ENCODE measurements around the gene PPP1R27.

PPP1R27 gene

DNA sequence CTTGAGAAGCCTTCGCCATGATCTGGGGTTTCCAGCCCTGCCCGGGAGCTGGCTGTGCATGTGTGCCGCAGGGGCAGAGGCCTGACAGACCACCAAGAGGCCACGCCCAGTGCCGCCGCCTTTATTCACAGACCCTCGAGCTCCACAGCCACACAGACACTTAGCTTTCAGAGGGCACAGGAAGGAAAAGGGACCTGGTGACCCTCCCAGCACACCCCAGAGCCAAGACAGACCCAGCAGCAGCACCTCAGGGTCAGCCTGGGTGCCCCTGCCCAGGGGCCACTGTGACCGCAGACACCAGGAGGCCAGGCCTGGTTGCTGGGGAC lies 12.6 kb downstream of the PPP1R27 start:
- H3K4me1 Mint-ChIP-seq = peaks cover 8% of the 10 kb centered on the region
- H3K27me3 Mint-ChIP-seq = peaks cover 9% of the 10 kb centered on the region
- no peaks in the 10 kb centered on the region for H3K9me3 Mint-ChIP-seq
- no peak overlapping the region for H3K27ac Mint-ChIP-seq
- peaks cover 15% of the 10 kb centered on the region for H3K36me3 Mint-ChIP-seq
- H3K4me3 Mint-ChIP-seq = no peak overlapping the region
- ATAC-seq = no peak

DNA sequence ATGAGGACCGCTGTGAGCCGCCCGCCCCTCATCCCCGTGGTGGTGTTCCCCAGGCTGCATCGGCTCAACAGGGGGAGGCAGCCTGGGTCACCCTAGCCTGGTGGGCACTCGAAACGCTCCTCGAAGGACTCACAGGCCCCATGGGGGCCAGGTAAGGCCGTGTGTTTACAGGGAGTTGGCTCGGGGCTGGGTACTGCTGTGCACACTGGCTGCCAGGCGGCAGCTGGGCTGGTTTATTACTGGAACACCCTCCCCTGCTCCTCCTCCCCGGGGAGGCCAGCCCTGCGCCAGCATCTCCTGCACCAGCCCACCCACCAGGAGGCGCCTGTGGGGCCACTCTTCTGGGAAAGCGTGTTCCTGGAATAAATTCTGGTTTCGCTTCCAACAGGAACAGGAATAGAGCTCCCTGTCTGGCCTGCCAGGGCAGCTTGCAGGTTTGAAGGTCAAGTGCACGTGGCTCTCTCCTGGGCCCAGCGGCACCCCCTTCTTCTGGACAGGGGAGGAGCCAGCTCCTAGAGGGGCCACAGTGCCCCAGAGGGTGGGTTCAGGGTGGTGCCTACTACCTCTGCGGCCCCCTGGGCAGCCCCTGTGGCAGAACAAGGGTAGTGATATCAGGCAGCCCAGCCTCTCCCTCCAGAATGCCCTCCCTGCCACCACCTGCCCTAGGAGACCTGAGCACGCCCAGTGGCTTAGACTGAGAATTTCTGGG lies 13.1 kb downstream of the PPP1R27 start:
- Mint-ChIP-seq H3K9me3 (no peaks in the 10 kb centered on the region), H3K4me3 (no peak overlapping the region), H3K27ac (no peak overlapping the region), H3K4me1 (peaks cover 8% of the 10 kb centered on the region), H3K27me3 (peaks cover 15% of the 10 kb centered on the region), H3K36me3 (peaks cover 15% of the 10 kb centered on the region)
- ATAC-seq = no peak

DNA sequence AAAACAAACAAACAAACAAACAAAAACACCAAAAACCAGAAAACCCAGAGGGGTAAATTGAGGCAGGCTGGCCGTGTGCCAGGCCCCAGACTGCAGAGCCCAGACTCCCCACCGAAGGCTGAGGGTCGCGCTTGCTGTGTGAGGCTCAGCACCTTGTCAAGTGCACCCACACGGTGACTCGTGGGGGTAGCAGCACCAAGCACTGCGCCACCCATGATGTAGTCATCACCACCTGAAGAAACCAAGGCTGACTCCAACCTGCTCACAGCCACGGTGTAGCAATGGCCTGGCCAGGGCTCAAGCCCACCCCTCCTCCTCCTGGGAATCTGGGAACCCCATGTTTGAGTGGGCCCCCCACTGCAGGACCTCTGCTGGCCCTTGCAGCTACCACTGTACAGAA lies 13.7 kb downstream of the PPP1R27 start:
- ATAC-seq = no peak
- peaks cover 21% of the 10 kb centered on the region for H3K27me3 Mint-ChIP-seq
- H3K36me3 Mint-ChIP-seq = peaks cover 13% of the 10 kb centered on the region

DNA sequence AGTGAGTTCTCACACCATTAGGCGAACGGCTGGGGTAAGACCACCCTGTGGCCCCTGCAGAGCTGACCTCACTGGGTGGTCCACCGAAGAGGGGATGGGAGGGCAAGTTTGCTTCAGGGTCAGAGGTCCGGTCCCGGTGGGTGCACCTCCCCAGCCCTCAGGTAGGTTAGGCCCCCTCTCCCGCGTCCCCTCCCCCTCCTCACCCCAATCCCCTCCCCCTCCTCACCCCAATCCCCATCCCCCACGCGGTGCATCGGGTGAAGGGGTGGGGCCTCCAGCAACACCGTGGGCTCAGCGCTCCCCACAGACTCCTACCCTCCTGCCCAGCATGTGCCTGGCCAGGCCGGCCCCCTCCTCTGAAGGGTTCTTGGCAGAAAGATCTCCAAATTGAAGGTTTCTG lies 15.1 kb downstream of the PPP1R27 start:
- H3K9me3 Mint-ChIP-seq = no peaks in the 10 kb centered on the region
- H3K27me3 Mint-ChIP-seq = peaks cover 25% of the 10 kb centered on the region
- H3K36me3 Mint-ChIP-seq = peaks cover 8% of the 10 kb centered on the region
- no peak overlapping the region for H3K27ac Mint-ChIP-seq
- H3K4me3 Mint-ChIP-seq = no peak overlapping the region
- no peak for ATAC-seq
- H3K4me1 Mint-ChIP-seq = no peaks in the 10 kb centered on the region

More for the DNA sequence above, 13.7 kb downstream of the PPP1R27 start:
- Mint-ChIP-seq H3K4me3 (no peak overlapping the region), H3K4me1 (peaks cover 6% of the 10 kb centered on the region), H3K9me3 (no peaks in the 10 kb centered on the region), H3K27ac (no peak overlapping the region)

DNA sequence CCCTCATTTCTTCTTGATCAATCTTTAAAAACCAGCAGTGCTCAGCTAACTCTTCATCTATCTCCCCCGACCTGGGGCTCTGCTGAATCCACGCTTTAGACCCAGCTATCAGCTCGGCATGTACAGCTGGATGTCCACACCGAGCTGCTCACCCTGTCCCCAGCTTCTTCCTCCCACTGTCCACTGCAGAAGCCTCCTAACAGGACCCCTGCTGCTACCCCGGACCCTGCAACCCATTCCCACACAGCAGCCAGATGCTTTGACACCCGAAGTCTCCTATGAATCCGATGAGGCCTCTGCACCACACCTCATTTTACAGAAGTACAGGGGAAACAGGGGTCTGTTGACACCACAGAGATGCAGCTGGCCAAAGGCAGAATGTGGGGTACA lies 17.1 kb downstream of the PPP1R27 start:
- H3K27ac Mint-ChIP-seq = no peak overlapping the region
- H3K36me3 Mint-ChIP-seq = no peaks in the 10 kb centered on the region
- peaks cover 26% of the 10 kb centered on the region for H3K27me3 Mint-ChIP-seq
- H3K4me1 Mint-ChIP-seq = no peaks in the 10 kb centered on the region
- H3K9me3 Mint-ChIP-seq = no peaks in the 10 kb centered on the region
- ATAC-seq = no peak
- H3K4me3 Mint-ChIP-seq = no peak overlapping the region

DNA sequence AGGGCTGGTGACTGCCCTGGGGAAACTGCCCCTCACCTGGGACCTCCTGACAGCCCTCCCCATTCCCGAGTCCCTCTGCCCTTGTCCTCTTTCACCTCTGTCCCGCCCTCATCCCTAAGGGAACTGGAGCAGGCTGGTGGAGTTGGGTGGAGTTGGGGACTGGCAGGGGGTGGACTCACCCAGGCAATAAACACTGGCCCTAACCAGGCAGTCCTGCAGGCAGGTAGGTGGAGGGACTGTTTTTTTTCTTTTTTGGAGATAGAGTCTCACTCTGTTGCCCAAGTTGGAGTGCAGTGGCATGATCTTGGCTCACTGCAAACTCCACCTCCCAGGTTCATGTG lies 19.2 kb downstream of the PPP1R27 start:
- Mint-ChIP-seq H3K4me3 (no peak overlapping the region), H3K27ac (no peak overlapping the region), H3K27me3 (peaks cover 44% of the 10 kb centered on the region), H3K9me3 (no peaks in the 10 kb centered on the region), H3K4me1 (no peaks in the 10 kb centered on the region), H3K36me3 (no peaks in the 10 kb centered on the region)
- no peak for ATAC-seq

DNA sequence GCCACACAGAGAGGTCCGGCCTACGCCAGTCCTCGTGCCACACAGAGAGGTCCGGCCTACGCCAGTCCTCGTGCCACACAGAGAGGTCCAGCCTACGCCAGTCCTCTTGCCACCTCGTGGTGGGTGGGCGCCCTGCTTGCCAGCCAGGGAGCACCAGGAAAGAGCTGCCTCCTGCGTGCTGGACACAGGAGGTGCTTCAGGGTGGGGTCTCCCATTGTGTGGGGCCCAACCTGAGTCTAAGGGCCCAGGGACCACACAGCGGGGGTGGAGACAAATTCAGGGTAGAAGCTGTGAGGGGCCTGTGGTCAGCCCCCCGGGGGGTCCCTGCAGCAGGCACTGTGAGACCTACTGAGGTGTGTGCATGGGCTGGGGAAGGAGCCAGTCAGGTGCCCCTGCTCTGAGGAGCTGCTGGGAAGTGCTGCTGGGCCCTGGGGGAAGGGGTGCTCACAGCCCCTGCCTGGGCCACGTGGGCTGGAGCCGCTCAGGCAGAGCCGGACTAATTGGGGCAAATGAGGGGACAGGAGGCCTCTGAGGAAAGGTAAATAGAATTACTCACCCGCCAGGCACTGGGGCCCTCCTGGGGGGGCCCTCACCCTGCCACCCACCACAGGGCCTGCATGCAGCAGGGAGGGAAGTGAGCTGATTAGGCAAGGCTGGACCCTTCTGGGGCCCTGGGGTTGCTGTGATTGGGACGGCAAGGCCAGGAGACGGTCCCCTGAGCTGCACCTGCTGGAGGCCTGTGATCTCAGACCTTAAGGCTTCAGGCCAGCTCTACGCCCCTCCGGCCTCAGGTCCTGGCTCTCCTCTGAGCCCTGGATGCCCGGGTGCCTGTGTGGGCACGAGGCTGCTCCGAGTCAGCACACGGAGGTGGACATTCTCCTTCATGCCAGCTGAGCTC lies 19.9 kb downstream of the PPP1R27 start:
- Mint-ChIP-seq H3K4me1 (no peaks in the 10 kb centered on the region), H3K9me3 (no peaks in the 10 kb centered on the region), H3K4me3 (no peak overlapping the region), H3K36me3 (no peaks in the 10 kb centered on the region), H3K27ac (no peak overlapping the region), H3K27me3 (peaks cover 50% of the 10 kb centered on the region)
- no peak for ATAC-seq

DNA sequence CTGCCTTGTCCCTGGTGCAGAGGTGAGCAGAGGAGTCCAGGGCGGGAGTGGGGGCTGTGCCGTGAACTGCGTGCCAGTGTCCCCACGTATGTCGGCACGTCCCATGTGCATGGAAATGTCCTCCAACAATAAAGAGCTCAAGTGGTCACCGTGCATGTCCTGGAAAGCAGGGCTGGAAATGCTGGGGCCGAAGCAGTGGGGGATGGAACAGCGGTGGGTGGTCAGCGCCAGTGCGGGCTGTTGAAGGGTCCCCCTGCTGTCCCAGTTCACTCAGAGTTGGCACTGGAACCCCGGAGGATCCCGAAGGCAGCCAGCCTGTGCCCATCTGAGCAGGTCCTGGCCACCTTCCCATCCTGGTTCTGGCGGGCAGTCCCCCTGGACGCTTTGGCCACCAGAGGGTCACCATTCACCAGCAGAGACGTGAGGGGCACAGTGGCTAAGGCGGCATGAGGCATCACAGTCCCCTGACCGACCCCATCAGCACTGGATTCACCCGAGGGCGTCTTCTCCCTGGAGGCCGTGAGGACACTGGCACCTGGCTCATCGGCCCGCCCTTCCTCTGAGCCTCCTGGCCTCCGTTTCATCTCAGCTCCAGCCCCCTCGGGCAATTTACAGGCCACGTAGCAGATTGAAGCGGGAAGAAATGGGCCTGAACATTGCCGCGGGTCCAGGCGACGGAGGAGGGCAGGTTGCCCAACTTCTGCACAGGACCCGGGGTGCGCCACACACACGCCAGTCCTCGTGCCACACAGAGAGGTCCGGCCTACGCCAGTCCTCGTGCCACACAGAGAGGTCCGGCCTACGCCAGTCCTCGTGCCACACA lies 20.8 kb downstream of the PPP1R27 start:
- H3K4me3 Mint-ChIP-seq = no peak overlapping the region
- no peak for ATAC-seq
- H3K27me3 Mint-ChIP-seq = peaks cover 59% of the 10 kb centered on the region
- H3K4me1 Mint-ChIP-seq = peaks cover 4% of the 10 kb centered on the region
- H3K27ac Mint-ChIP-seq = no peak overlapping the region
- no peaks in the 10 kb centered on the region for H3K36me3 Mint-ChIP-seq
- no peaks in the 10 kb centered on the region for H3K9me3 Mint-ChIP-seq

DNA sequence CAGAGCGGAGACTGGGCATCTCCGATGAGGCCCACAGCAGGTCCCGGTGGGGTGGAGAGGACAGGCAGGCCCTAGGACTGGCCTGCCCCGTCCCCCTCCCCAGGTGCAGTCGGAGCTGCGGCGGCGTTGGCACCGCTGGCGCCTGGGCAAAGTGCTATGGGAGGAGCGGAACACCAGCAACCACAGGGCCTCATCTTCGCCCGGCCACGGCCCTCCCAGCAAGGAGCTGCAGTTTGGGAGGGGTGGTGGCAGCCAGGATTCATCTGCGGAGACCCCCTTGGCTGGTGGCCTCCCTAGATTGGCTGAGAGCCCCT lies 21.5 kb downstream of the PPP1R27 start:
- H3K4me3 Mint-ChIP-seq = no peak overlapping the region
- H3K9me3 Mint-ChIP-seq = no peaks in the 10 kb centered on the region
- peaks cover 7% of the 10 kb centered on the region for H3K4me1 Mint-ChIP-seq
- no peaks in the 10 kb centered on the region for H3K36me3 Mint-ChIP-seq
- peaks cover 67% of the 10 kb centered on the region for H3K27me3 Mint-ChIP-seq
- no peak for ATAC-seq
- H3K27ac Mint-ChIP-seq = no peak overlapping the region

DNA sequence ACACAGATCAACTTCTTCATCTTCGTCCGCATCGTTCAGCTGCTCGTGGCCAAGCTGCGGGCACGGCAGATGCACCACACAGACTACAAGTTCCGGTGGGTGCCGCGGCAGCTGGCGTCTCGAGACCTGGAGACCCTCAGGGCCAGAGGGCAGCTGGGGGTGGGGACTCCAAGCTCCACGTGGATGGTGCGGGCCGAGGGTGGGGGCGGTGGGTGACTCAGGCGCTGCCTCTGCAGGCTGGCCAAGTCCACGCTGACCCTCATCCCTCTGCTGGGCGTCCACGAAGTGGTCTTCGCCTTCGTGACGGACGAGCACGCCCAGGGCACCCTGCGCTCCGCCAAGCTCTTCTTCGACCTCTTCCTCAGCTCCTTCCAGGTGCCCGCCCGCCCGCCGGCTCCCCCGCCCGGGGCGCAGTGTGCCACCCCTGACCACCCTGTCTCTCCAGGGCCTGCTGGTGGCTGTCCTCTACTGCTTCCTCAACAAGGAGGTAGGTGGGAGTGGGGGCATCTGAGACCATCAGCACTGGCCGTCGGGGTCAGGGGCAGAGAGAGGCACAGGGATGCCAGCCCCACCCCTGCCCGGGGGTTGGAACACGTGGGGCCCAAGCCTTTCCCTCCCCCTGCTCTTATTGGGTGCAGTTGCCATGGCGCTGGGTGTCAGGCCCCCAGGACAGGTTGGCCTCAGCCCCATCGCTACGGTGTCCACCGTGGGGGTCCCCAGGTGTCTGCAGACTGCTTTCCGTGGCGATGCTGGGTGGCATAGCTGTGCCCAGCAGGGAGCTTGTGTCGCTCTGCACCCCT lies 22.1 kb downstream of the PPP1R27 start:
- no peak for ATAC-seq
- H3K27ac Mint-ChIP-seq = no peak overlapping the region
- H3K9me3 Mint-ChIP-seq = no peaks in the 10 kb centered on the region
- peaks cover 7% of the 10 kb centered on the region for H3K4me1 Mint-ChIP-seq
- H3K36me3 Mint-ChIP-seq = no peaks in the 10 kb centered on the region
- H3K27me3 Mint-ChIP-seq = peaks cover 68% of the 10 kb centered on the region
- no peak overlapping the region for H3K4me3 Mint-ChIP-seq

DNA sequence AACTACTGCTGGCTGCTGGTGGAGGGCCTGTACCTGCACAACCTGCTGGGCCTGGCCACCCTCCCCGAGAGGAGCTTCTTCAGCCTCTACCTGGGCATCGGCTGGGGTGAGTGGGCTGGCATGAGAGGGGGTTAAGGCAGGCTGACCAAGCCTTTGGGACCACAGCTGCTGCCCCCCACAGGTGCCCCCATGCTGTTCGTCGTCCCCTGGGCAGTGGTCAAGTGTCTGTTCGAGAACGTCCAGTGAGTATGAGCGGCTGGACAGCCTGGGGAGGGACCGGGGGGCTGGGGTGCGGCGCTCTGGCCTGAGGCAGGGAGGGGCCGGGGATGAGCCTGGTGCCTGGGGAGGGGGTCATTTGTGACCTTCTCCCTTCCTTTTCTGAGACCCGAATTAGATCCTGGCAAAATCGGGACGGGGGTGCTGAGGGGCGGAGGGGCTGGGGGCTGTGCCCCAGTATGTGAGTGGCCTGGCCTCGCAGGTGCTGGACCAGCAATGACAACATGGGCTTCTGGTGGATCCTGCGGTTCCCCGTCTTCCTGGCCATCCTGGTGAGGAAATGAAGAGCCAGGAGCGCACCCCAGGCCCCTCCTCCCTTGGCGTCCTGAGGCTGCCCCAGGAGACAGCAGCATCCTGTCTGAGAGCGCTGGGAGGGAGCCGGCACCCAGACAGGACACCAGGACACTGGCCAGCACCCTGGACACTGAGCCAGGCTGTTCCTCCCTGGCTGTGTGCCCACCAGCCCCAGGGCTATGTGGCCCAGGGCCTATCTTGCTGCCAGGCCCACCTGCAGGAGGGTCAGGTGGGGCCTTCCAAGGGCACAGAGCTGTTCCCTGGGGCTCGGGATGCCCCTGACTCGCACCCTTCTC lies 22.9 kb downstream of the PPP1R27 start:
- no peaks in the 10 kb centered on the region for H3K9me3 Mint-ChIP-seq

DNA sequence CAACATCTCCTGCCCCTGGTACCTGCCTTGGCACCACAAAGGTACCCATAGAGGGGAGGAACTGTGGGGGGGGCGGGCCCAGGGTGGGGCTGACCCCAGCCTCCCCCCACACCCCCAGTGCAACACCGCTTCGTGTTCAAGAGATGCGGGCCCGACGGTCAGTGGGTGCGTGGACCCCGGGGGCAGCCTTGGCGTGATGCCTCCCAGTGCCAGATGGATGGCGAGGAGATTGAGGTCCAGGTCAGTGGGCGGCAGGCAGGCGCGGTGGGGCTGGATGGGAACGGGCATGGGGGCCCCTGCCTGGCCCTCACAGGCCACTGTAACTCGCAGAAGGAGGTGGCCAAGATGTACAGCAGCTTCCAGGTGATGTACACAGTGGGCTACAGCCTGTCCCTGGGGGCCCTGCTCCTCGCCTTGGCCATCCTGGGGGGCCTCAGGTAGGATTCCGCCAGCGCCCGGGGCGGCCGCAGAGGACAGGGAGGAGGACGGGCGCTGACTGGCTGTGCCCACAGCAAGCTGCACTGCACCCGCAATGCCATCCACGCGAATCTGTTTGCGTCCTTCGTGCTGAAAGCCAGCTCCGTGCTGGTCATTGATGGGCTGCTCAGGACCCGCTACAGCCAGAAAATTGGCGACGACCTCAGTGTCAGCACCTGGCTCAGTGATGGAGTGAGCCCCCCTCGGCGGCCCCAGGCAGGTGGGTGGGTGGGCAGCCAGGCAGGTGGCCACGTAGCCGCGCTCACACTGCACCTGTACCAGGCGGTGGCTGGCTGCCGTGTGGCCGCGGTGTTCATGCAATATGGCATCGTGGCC lies 23.8 kb downstream of the PPP1R27 start:
- Mint-ChIP-seq H3K4me1 (peaks cover 7% of the 10 kb centered on the region), H3K27ac (no peak overlapping the region), H3K27me3 (peaks cover 68% of the 10 kb centered on the region), H3K4me3 (no peak overlapping the region), H3K9me3 (no peaks in the 10 kb centered on the region), H3K36me3 (no peaks in the 10 kb centered on the region)
- ATAC-seq = no peak

More for the DNA sequence above, 22.9 kb downstream of the PPP1R27 start:
- no peaks in the 10 kb centered on the region for H3K36me3 Mint-ChIP-seq
- H3K4me1 Mint-ChIP-seq = peaks cover 7% of the 10 kb centered on the region
- peaks cover 68% of the 10 kb centered on the region for H3K27me3 Mint-ChIP-seq
- no peak overlapping the region for H3K4me3 Mint-ChIP-seq
- no peak overlapping the region for H3K27ac Mint-ChIP-seq
- ATAC-seq = no peak

DNA sequence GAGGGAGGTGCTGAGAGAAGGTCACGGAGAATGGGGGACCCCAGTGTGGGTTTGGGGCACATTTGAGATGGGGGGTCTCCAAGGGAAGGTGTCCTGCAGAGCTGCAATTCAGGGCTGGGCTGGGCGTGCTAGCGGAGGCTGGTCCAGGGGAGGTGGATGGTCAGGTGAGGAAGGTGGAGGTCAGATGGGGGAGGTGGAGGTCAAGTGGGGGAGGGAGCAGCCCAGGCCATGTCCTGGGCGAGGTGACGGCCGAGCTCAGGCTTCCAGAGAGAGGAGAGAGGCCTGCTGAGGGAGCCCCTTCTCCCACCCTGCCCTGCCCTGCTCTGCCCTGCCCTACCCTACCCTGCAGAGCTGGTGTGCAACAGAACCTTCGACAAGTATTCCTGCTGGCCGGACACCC lies 24.4 kb downstream of the PPP1R27 start:
- Mint-ChIP-seq H3K36me3 (no peaks in the 10 kb centered on the region), H3K4me1 (peaks cover 7% of the 10 kb centered on the region), H3K9me3 (no peaks in the 10 kb centered on the region), H3K27ac (no peak overlapping the region), H3K4me3 (no peak overlapping the region), H3K27me3 (peaks cover 69% of the 10 kb centered on the region)
- no peak for ATAC-seq

All from stimulated activated memory B cell treated with anti-CD40 and anti-IgM and Interleukin-4, amounts not matched to agents 10 μg/mL and 1 μg/mL and 100 μg/mL, for 72 hours (primary cell).